Measurements from ENCODE around the gene HIVEP3. TPM values are rescaled to one million over a fixed set of nuclear protein-coding genes. Genes with fewer than 3 reads are reported as not detected.

The HIVEP3 gene
- total and polyA plus RNA-seq, 2 experiments from 2014 or later = 0.57 to 5.9 TPM

GRCh38 chr1:41611068-41611931 lies 307.4 kb downstream of the HIVEP3 start:
- H3K9me2 ChIP-seq (replicated peaks; ENCODE audit: insufficient read depth) = no peaks in the 10 kb centered on the region
- no peaks in the 10 kb centered on the region for H3K79me2 ChIP-seq
- 81% methylated on average over 17 of the region's 17 CpGs for WGBS (ENCODE audit: low lambda C conversion rate, missing lambda C conversion rate)
- no peak overlapping the region for H2AFZ ChIP-seq
- no peak overlapping the region for H3K4me3 ChIP-seq
- TF ChIP-seq, protein P1, sequence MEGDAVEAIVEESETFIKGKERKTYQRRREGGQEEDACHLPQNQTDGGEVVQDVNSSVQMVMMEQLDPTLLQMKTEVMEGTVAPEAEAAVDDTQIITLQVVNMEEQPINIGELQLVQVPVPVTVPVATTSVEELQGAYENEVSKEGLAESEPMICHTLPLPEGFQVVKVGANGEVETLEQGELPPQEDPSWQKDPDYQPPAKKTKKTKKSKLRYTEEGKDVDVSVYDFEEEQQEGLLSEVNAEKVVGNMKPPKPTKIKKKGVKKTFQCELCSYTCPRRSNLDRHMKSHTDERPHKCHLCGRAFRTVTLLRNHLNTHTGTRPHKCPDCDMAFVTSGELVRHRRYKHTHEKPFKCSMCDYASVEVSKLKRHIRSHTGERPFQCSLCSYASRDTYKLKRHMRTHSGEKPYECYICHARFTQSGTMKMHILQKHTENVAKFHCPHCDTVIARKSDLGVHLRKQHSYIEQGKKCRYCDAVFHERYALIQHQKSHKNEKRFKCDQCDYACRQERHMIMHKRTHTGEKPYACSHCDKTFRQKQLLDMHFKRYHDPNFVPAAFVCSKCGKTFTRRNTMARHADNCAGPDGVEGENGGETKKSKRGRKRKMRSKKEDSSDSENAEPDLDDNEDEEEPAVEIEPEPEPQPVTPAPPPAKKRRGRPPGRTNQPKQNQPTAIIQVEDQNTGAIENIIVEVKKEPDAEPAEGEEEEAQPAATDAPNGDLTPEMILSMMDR (IDR thresholded peaks at IDR 0.05; ENCODE audit: poor library complexity) = no peak
- no peak for TF ChIP-seq EZH2 (IDR thresholded peaks at IDR 0.05; ENCODE audit: borderline replicate concordance)
- no peak for TF ChIP-seq EZH2phosphoT487 (IDR thresholded peaks at IDR 0.05; ENCODE audit: low read depth, severe bottlenecking, unreplicated experiment)
- H3K27me3 ChIP-seq = no peaks in the 10 kb centered on the region
- H3K4me1 ChIP-seq (ENCODE audit: insufficient read depth) = no peaks in the 10 kb centered on the region
- no peak for DNase-seq (ENCODE audit: low spot score)
- H4K20me1 ChIP-seq (ENCODE audit: insufficient read depth, poor library complexity, severe bottlenecking) = no peaks in the 10 kb centered on the region
- no peak overlapping the region for H3K4me2 ChIP-seq
- H3K27ac ChIP-seq = no peak overlapping the region
- no peaks in the 10 kb centered on the region for H3K9me3 ChIP-seq (ENCODE audit: low read depth)
- H3K36me3 ChIP-seq (replicated peaks; ENCODE audit: insufficient read depth, low read depth) = no peaks in the 10 kb centered on the region

DNA sequence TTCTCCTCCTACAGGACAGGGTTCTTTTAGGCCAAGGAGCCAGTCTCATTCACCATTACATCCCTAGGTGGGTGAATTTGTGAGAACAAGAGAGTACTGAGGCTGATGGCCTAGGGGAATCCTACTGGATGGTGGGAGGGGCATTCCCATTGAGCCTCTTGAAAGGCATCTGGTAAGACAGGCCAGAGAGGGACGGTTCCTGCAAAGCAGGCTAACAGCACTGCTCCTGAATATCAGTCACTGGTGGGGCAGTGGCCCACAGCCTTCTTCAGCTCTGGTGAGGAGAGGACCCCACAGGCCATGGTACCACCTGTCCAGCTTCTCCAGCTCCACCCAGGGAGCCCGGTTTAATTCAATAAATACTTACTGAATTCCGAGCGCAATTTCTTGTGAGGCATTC lies 308.4 kb downstream of the HIVEP3 start:
- 88% methylated on average over 4 of the region's 4 CpGs for WGBS (ENCODE audit: low lambda C conversion rate, missing lambda C conversion rate)
- H3K4me2 ChIP-seq = no peak overlapping the region
- no peaks in the 10 kb centered on the region for H3K79me2 ChIP-seq
- H3K9me2 ChIP-seq (replicated peaks; ENCODE audit: insufficient read depth) = no peaks in the 10 kb centered on the region
- TF ChIP-seq EZH2phosphoT487 (IDR thresholded peaks at IDR 0.05; ENCODE audit: low read depth, severe bottlenecking, unreplicated experiment) (no peak), EZH2 (IDR thresholded peaks at IDR 0.05; ENCODE audit: borderline replicate concordance) (no peak)
- TF ChIP-seq, protein P1 (IDR thresholded peaks at IDR 0.05; ENCODE audit: poor library complexity) = no peak
- no peak overlapping the region for H3K4me3 ChIP-seq
- H4K20me1 ChIP-seq (ENCODE audit: insufficient read depth, poor library complexity, severe bottlenecking) = no peaks in the 10 kb centered on the region
- no peaks in the 10 kb centered on the region for H3K27me3 ChIP-seq
- no peak overlapping the region for H3K27ac ChIP-seq
- H3K36me3 ChIP-seq (replicated peaks; ENCODE audit: insufficient read depth, low read depth) = no peaks in the 10 kb centered on the region
- H3K4me1 ChIP-seq (ENCODE audit: insufficient read depth) = no peaks in the 10 kb centered on the region
- no peaks in the 10 kb centered on the region for H3K9me3 ChIP-seq (ENCODE audit: low read depth)
- no peak for DNase-seq (ENCODE audit: low spot score)
- H2AFZ ChIP-seq = no peak overlapping the region

- Histone ChIP-seq H3K9me3 (ENCODE audit: low read depth) (no peaks in the 10 kb centered on the region), H3K4me3 (no peak overlapping the region), H3K36me3 (replicated peaks; ENCODE audit: insufficient read depth, low read depth) (no peaks in the 10 kb centered on the region), H4K20me1 (ENCODE audit: insufficient read depth, poor library complexity, severe bottlenecking) (no peaks in the 10 kb centered on the region), H3K4me2 (no peak overlapping the region), H3K27ac (no peak overlapping the region), H3K4me1 (ENCODE audit: insufficient read depth) (no peaks in the 10 kb centered on the region), H2AFZ (no peak overlapping the region), H3K27me3 (no peaks in the 10 kb centered on the region), H3K9me2 (replicated peaks; ENCODE audit: insufficient read depth) (no peaks in the 10 kb centered on the region), H3K79me2 (no peaks in the 10 kb centered on the region)
- 96% methylated on average over 10 of the region's 10 CpGs for WGBS (ENCODE audit: low lambda C conversion rate, missing lambda C conversion rate)
- no peak for DNase-seq (ENCODE audit: low spot score)
- TF ChIP-seq EZH2 (IDR thresholded peaks at IDR 0.05; ENCODE audit: borderline replicate concordance) (no peak), EZH2phosphoT487 (IDR thresholded peaks at IDR 0.05; ENCODE audit: low read depth, severe bottlenecking, unreplicated experiment) (no peak)
- TF ChIP-seq, protein P1 (IDR thresholded peaks at IDR 0.05; ENCODE audit: poor library complexity) = no peak
Measured at GRCh38 chr1:41609166-41609883, 309.4 kb downstream of the HIVEP3 start.
